ENCODE data around the gene S100A6.

- TF ChIP-seq CTCF (IDR thresholded peaks at IDR 0.05) (no peak), POLR2A (IDR thresholded peaks at IDR 0.05) (no peak)
These were observed 28.2 kb upstream of the S100A6 start for GRCh38 chr1:153563991-153564390.
